CD14-positive monocyte (primary cell): ENCODE results near the gene PCP4. TPM values are rescaled to one million over a fixed set of nuclear protein-coding genes. Genes with fewer than 3 reads are reported as not detected.

Experiments used
- DNase-seq, 3 donors: peaks; one replicate each; pipeline ENCODE4 v3.0.0-alpha.2; 2011 to 2022
- H2AFZ ChIP-seq: 2 replicates; pipeline ENCODE4 v1.6.0; 2012; ENCODE audit warnings: mild to moderate bottlenecking, low read depth, low read length, inconsistent platforms; ENCODE audit not compliant: insufficient read depth, poor library complexity, severe bottlenecking
- H3K27ac ChIP-seq, 2 donors: 1 replicate in 1 of 2; 2 replicates in 1 of 2; pipeline ENCODE4 v1.5.1; 2012 to 2013; ENCODE audit warnings: low read length in 2 of 2, control low read depth in 1 of 2, inconsistent platforms in 1 of 2, low read depth in 1 of 2, mild to moderate bottlenecking in 1 of 2
- H3K27me3 ChIP-seq, 2 donors: one replicate each; pipeline versions ENCODE4 v1.6.0 to v1.6.1; 2011 to 2013; ENCODE audit warnings: low read length in 2 of 2; ENCODE audit not compliant: control insufficient read depth in 2 of 2, insufficient read depth in 2 of 2
- H3K36me3 ChIP-seq, 2 donors: replicated peaks in 1 of 2; 1 replicate in 1 of 2; 2 replicates in 1 of 2; pipeline versions ENCODE4 v1.5.1 to v1.6.1; 2012 to 2013; ENCODE audit warnings: low read length in 2 of 2, control low read depth in 1 of 2, inconsistent platforms in 1 of 2, mild to moderate bottlenecking in 1 of 2; ENCODE audit not compliant: insufficient read depth in 2 of 2, control insufficient read depth in 1 of 2
- H3K4me1 ChIP-seq, 2 donors: 1 replicate in 1 of 2; 2 replicates in 1 of 2; pipeline versions ENCODE4 v1.5.1 to v1.6.1; 2012 to 2013; ENCODE audit warnings: low read length in 2 of 2, control low read depth in 1 of 2, inconsistent platforms in 1 of 2, mild to moderate bottlenecking in 1 of 2, moderate library complexity in 1 of 2; ENCODE audit not compliant: insufficient read depth in 2 of 2, control insufficient read depth in 1 of 2
- H3K4me2 ChIP-seq: replicated peaks from 2 replicates; pipeline ENCODE3; 2012; ENCODE audit warnings: low read length, moderate library complexity, mild to moderate bottlenecking; ENCODE audit not compliant: poor library complexity, severe bottlenecking; ENCODE audit errors: extremely low read depth
- H3K4me3 ChIP-seq, 3 experiments: fragments of 200-600 bp in 1 of 3; sonication (generic) in 1 of 3; replicated peaks in 1 of 3; 1 replicate in 2 of 3; 2 replicates in 1 of 3; pipeline ENCODE4 v1.5.1; 2011 to 2013; ENCODE audit warnings: low read length in 3 of 3, mild to moderate bottlenecking in 3 of 3, control low read depth in 2 of 3, low read depth in 2 of 3, inconsistent platforms in 1 of 3, moderate library complexity in 1 of 3
- H3K79me2 ChIP-seq: 2 replicates; pipeline ENCODE4 v1.6.0; 2012; ENCODE audit warnings: mild to moderate bottlenecking, control low read depth, inconsistent platforms, low read length, moderate library complexity; ENCODE audit not compliant: insufficient read depth
- H3K9ac ChIP-seq: 2 replicates; pipeline ENCODE4 v1.6.0; 2017; ENCODE audit warnings: low read length, mild to moderate bottlenecking; ENCODE audit not compliant: insufficient read depth, poor library complexity, severe bottlenecking
- H3K9me3 ChIP-seq, 2 donors: replicated peaks in 1 of 2; 1 replicate in 1 of 2; 2 replicates in 1 of 2; pipeline versions ENCODE4 v1.5.1 to v1.6.1; 2012 to 2013; ENCODE audit warnings: low read length in 2 of 2, control low read depth in 1 of 2; ENCODE audit not compliant: control insufficient read depth in 1 of 2, insufficient read depth in 1 of 2
- H4K20me1 ChIP-seq: 2 replicates; pipeline ENCODE4 v1.6.0; 2012; ENCODE audit warnings: mild to moderate bottlenecking, low read length, control low read depth, moderate library complexity; ENCODE audit not compliant: insufficient read depth
- H3K27ac Mint-ChIP-seq, 7 donors: one replicate each; pipeline ENCODE4 v1.8.0; 2020; ENCODE audit warnings: mild to moderate bottlenecking in 7 of 7, mixed read lengths in 7 of 7, moderate library complexity in 6 of 7, inconsistent platforms in 2 of 7
- H3K27me3 Mint-ChIP-seq, 3 donors: one replicate each; pipeline ENCODE4 v1.8.0; 2021 to 2022; ENCODE audit warnings: low read depth in 3 of 3, mild to moderate bottlenecking in 3 of 3, mixed read lengths in 3 of 3, moderate library complexity in 3 of 3, inconsistent platforms in 1 of 3
- H3K36me3 Mint-ChIP-seq, 2 donors: one replicate each; pipeline ENCODE4 v1.8.0; 2020; ENCODE audit warnings: mixed read lengths in 2 of 2, inconsistent platforms in 1 of 2, mild to moderate bottlenecking in 1 of 2
- H3K4me1 Mint-ChIP-seq: one replicate; pipeline ENCODE4 v1.8.0; 2020; ENCODE audit warnings: mild to moderate bottlenecking, mixed read lengths
- H3K4me3 Mint-ChIP-seq, 2 donors: one replicate each; pipeline ENCODE4 v1.8.0; 2020; ENCODE audit warnings: mild to moderate bottlenecking in 2 of 2, mixed read lengths in 2 of 2, moderate library complexity in 1 of 2
- H3K9me3 Mint-ChIP-seq, 7 donors: one replicate each; pipeline ENCODE4 v1.8.0; 2020 to 2022; ENCODE audit warnings: mixed read lengths in 7 of 7, mild to moderate bottlenecking in 6 of 7, moderate library complexity in 6 of 7, inconsistent platforms in 2 of 7
- CTCF ChIP-seq: fragments of 200-600 bp; IDR thresholded peaks from one replicate; pipeline ENCODE4 v1.8.0; 2022; ENCODE audit warnings: antibody characterized with exemption, mild to moderate bottlenecking
- WGBS: methylation state at CpG from one replicate; pipeline ENCODE4 v1.1.5; 2013; ENCODE audit warnings: missing lambda C conversion rate; ENCODE audit not compliant: insufficient coverage; 5-methylcytosine and 5-hydroxymethylcytosine counted together
- intact Hi-C, 2 donors: fragments of 100-400 bp; cut with micrococcal nuclease; formaldehyde crosslinking; loops; one replicate each; pipeline versions ENCODE4 v1.15.0 to v1.15.1; 2023
- polyA plus RNA-seq, 3 donors: library from polyadenylated mRNA; depleted of rRNA in 1 of 3; unstranded in 2 of 3; stranded (reverse) in 1 of 3; fragments of 300-500 nt in 2 of 3; fragments of >200 nt in 1 of 3; fragmentation: Illumina TruSeq in 2 of 3; gene quantifications; 1 replicate in 2 of 3; 2 replicates in 1 of 3; pipeline ENCODE4 v1.2.3, GENCODE V29; 2012 to 2021

Gene PCP4
- polyA plus RNA-seq, 3 donors: not detected

- intact Hi-C loops: no loop called here
- Histone ChIP-seq H3K4me1 (no peaks in the 10 kb centered on the region), H3K36me3 (no peaks in the 10 kb centered on the region), H2AFZ (no peak overlapping the region), H3K4me2 (no peak overlapping the region), H3K9ac (no peak overlapping the region), H3K79me2 (no peaks in the 10 kb centered on the region), H4K20me1 (no peaks in the 10 kb centered on the region), H3K4me3 (no peak overlapping the region), H3K27me3 (no peaks in the 10 kb centered on the region), H3K27ac (no peak overlapping the region), H3K9me3 (peaks cover 8 to 16% of the 10 kb centered on the region in 2 donors)
- no peak for TF ChIP-seq CTCF
- H3K27ac Mint-ChIP-seq: no peak overlapping the region
- no peak overlapping the region for H3K4me3 Mint-ChIP-seq
- 89% methylated on average over 4 of the region's 8 CpGs for WGBS
- H3K4me1 Mint-ChIP-seq: no peaks in the 10 kb centered on the region
- DNase-seq: no peak
- H3K27me3 Mint-ChIP-seq: peaks cover 0 to 2% (median 1%) of the 10 kb centered on the region in 3 donors
- peaks cover 3 to 26% (median 11%) of the 10 kb centered on the region in 7 donors for H3K9me3 Mint-ChIP-seq
- H3K36me3 Mint-ChIP-seq: no peaks in the 10 kb centered on the region
Measured at GRCh38 chr21:39969691-39970364, 102.6 kb downstream of the PCP4 start.

- Histone ChIP-seq H3K4me1 (no peaks in the 10 kb centered on the region), H3K4me3 (no peak overlapping the region), H3K36me3 (no peaks in the 10 kb centered on the region), H3K4me2 (no peak overlapping the region), H3K27ac (no peak overlapping the region), H4K20me1 (no peaks in the 10 kb centered on the region), H2AFZ (no peak overlapping the region), H3K79me2 (no peaks in the 10 kb centered on the region), H3K27me3 (no peaks in the 10 kb centered on the region), H3K9ac (no peak overlapping the region), H3K9me3 (peaks cover 18 to 21% of the 10 kb centered on the region in 2 donors)
- no peak for TF ChIP-seq CTCF
- no peak for DNase-seq
- 75% methylated on average over 1 of the region's 2 CpGs for WGBS
- H3K9me3 Mint-ChIP-seq: peaks cover under 1 to 18% (median 7%) of the 10 kb centered on the region in 7 donors
- no peak overlapping the region for H3K27ac Mint-ChIP-seq
- intact Hi-C loops: no loop called here
- no peaks in the 10 kb centered on the region for H3K36me3 Mint-ChIP-seq
- H3K27me3 Mint-ChIP-seq: peaks cover 2 to 6% (median 2%) of the 10 kb centered on the region in 3 donors
- no peaks in the 10 kb centered on the region for H3K4me1 Mint-ChIP-seq
- no peak overlapping the region for H3K4me3 Mint-ChIP-seq
Measured at GRCh38 chr21:39971956-39972355, 104.7 kb downstream of the PCP4 start.
